ENCODE results near the gene LYG2. TPM values are rescaled to one million over a fixed set of nuclear protein-coding genes. Genes with fewer than 3 reads are reported as not detected.
"Not testable (repeated sequence)": the region's sequence is repeated elsewhere in the genome, so short reads cannot be mapped to it uniquely, and the experiment has no call there.

LYG2 gene
- total and polyA plus RNA-seq, 4 donors: not detected

DNA sequence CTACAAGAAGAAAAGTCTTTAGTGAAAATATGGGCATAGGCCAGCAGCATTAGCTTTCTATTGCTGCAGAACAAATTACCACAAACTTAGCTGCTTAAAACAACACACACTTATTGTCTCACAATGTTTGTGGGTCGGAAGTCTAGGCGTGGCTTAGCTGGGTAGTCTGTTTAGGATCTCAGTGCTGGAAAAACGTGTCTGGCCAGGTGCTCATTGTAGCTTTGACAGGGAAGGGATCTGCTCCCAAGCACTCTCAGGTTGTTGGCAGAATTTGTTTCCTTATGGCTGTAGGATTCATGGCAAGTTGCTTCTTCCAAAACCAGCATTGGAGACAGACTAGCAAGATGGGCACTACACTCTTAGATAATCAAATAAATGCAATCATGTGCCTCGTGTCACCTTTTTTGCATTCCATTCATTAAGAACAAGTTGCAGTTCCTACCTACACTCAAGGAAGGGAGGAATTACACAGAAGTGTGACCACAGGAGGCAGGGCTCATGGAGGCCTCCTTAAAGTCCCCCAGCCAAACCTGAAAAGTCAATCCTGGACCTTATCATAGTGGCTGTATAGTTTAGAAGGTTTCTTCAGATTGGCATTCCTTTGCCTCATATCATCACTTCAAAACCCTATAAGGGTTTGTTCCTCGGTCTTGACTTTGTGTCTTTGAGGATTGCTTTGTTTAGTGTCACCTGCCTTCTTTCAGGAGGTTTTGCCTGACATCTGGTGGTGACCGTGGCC lies 57.2 kb downstream of the LYG2 start:
- H3K27me3 ChIP-seq (ENCODE audit: control insufficient read depth in 3 of 3, insufficient read depth in 3 of 3, low read length in 2 of 3): no peaks in the 10 kb centered on the region
- TF ChIP-seq, protein P1, sequence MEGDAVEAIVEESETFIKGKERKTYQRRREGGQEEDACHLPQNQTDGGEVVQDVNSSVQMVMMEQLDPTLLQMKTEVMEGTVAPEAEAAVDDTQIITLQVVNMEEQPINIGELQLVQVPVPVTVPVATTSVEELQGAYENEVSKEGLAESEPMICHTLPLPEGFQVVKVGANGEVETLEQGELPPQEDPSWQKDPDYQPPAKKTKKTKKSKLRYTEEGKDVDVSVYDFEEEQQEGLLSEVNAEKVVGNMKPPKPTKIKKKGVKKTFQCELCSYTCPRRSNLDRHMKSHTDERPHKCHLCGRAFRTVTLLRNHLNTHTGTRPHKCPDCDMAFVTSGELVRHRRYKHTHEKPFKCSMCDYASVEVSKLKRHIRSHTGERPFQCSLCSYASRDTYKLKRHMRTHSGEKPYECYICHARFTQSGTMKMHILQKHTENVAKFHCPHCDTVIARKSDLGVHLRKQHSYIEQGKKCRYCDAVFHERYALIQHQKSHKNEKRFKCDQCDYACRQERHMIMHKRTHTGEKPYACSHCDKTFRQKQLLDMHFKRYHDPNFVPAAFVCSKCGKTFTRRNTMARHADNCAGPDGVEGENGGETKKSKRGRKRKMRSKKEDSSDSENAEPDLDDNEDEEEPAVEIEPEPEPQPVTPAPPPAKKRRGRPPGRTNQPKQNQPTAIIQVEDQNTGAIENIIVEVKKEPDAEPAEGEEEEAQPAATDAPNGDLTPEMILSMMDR (IDR thresholded peaks at IDR 0.05; ENCODE audit: control extremely low read depth, extremely low read depth): no peak
- peak in 1 of 3 donors; percentile 16 for DNase-seq
- H3K9ac ChIP-seq (ENCODE audit: insufficient read depth in 1 of 2, low read length in 2 of 2): no peak overlapping the region
- H3K4me1 ChIP-seq (ENCODE audit: control insufficient read depth in 5 of 5, insufficient read depth in 5 of 5, low read length in 5 of 5): peaks cover 0 to 1% (median 0%) of the 10 kb centered on the region in 5 donors
- WGBS, 2 donors: 73 to 88% methylated on average over 6 of the region's 6 CpGs
- ATAC-seq (ENCODE audit: insufficient read depth, low FRiP score): no peak
- H3K27ac ChIP-seq (ENCODE audit: low read depth in 1 of 2, low read length in 1 of 2): peak overlapping the region in 1 of 2 donors; percentile 59
- peaks cover 5 to 19% (median 11%) of the 10 kb centered on the region in 4 donors for H3K36me3 ChIP-seq (ENCODE audit: control insufficient read depth in 4 of 4, insufficient read depth in 4 of 4, low read length in 4 of 4)
- H3K4me3 ChIP-seq: no peak overlapping the region
- no peaks in the 10 kb centered on the region for H3K9me3 ChIP-seq (ENCODE audit: control insufficient read depth in 4 of 4, insufficient read depth in 3 of 4, low read length in 3 of 4)

DNA sequence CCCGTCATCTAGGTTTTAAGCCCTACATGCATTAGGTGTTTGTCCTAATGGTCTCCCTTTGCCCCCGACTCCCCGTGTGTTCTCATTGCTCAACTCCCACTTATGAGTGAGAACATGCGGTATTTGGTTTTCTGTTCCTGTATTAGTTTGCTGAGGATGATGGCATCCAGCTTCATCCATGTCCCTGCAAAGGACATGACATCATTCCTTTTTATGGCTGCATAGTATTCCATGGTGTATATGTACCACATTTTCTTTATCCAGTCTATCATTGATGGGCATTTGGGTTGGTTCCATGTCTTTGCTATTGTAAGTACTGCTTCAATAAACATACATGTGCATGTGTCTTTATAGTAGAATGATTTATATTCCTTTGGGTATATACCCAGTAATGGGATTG lies 63.1 kb downstream of the LYG2 start:
- not testable (repeated sequence) for ATAC-seq (ENCODE audit: insufficient read depth, low FRiP score); H3K4me1 ChIP-seq (ENCODE audit: control insufficient read depth in 5 of 5, insufficient read depth in 5 of 5, low read length in 5 of 5); H3K27me3 ChIP-seq (ENCODE audit: control insufficient read depth in 3 of 3, insufficient read depth in 3 of 3, low read length in 2 of 3); H3K9ac ChIP-seq (ENCODE audit: insufficient read depth in 1 of 2, low read length in 2 of 2); H3K27ac ChIP-seq (ENCODE audit: low read depth in 1 of 2, low read length in 1 of 2); H3K4me3 ChIP-seq; H3K9me3 ChIP-seq (ENCODE audit: control insufficient read depth in 4 of 4, insufficient read depth in 3 of 4, low read length in 3 of 4); DNase-seq
- 100% methylated on average over 4 of the region's 4 CpGs for WGBS, 2 donors
- peaks cover 10 to 32% (median 18%) of the 10 kb centered on the region in 4 donors for H3K36me3 ChIP-seq (ENCODE audit: control insufficient read depth in 4 of 4, insufficient read depth in 4 of 4, low read length in 4 of 4)

Small RNA genes within 50 kb of the gene (small RNA-seq; reads per million reads assigned to genes)
- gene AC092587.1 (ENCODE audit: low replicate concordance): not detected

Other genes with a start within 250 kb of the LYG2 start
- gene C2orf15, start 114.0 kb downstream of the LYG2 start, total RNA-seq: 1 to 10 TPM; 3.6 to 4.8 TPM
- 1 to 10 TPM; 2.2 to 2.7 TPM for gene C2orf15, start 114.0 kb downstream of the LYG2 start, polyA plus RNA-seq
- 10 to 100 TPM; 13.7 to 37.3 TPM for gene TSGA10, start 100.7 kb downstream of the LYG2 start, total RNA-seq
- gene TSGA10, start 100.7 kb downstream of the LYG2 start, polyA plus RNA-seq: 1 to 10 TPM; 3.8 to 4.4 TPM
- gene LIPT1, start 100.7 kb downstream of the LYG2 start, total RNA-seq: 10 to 100 TPM in 1 of 2 donors, 1 to 10 TPM in 1; 6.0 to 11.0 TPM
- gene LIPT1, start 100.7 kb downstream of the LYG2 start, polyA plus RNA-seq: 10 to 100 TPM in 1 of 2 donors, 1 to 10 TPM in 1; 5.3 to 10.5 TPM
- 10 to 100 TPM; 17.6 to 34.4 TPM for gene MITD1, start 74.6 kb downstream of the LYG2 start, total RNA-seq
- gene MITD1, start 74.6 kb downstream of the LYG2 start, polyA plus RNA-seq: 10 to 100 TPM; 34.9 to 57.1 TPM
- gene MRPL30, start 74.5 kb downstream of the LYG2 start, total RNA-seq: 10 to 100 TPM; 20.3 to 34.2 TPM
- gene MRPL30, start 74.5 kb downstream of the LYG2 start, polyA plus RNA-seq: 10 to 100 TPM; 15.2 to 19.7 TPM
- gene LYG1, start 45.5 kb upstream of the LYG2 start, total RNA-seq: under 1 TPM; 0.80 to 0.89 TPM
- gene LYG1, start 45.5 kb upstream of the LYG2 start, polyA plus RNA-seq: 1 to 10 TPM; 1.2 to 2.7 TPM
- 10 to 100 TPM; 25.0 to 29.8 TPM for gene TXNDC9, start 80.7 kb upstream of the LYG2 start, total RNA-seq
- gene TXNDC9, start 80.7 kb upstream of the LYG2 start, polyA plus RNA-seq: 10 to 100 TPM; 20.9 to 32.3 TPM
- gene EIF5B, start 81.7 kb upstream of the LYG2 start, total RNA-seq: 10 to 100 TPM; 35.0 to 36.2 TPM
- gene EIF5B, start 81.7 kb upstream of the LYG2 start, polyA plus RNA-seq: 10 to 100 TPM; 22.9 to 28.3 TPM
- 100 to 1,000 TPM in 1 of 2 donors, 10 to 100 TPM in 1; 45.9 to 165 TPM for gene REV1, start 234.4 kb upstream of the LYG2 start, total RNA-seq
- gene REV1, start 234.4 kb upstream of the LYG2 start, polyA plus RNA-seq: 10 to 100 TPM; 13.7 to 23.1 TPM

All from lung (tissue), 13 donors.